Esophagus squamous epithelium (tissue), 5 donors: ENCODE results near the gene AHR. TPM values are rescaled to one million over a fixed set of nuclear protein-coding genes. Genes with fewer than 3 reads are reported as not detected.
"Not testable (repeated sequence)": the region's sequence is repeated elsewhere in the genome, so short reads cannot be mapped to it uniquely, and the experiment has no call there.

Source experiments
- DNase-seq: peaks from one replicate; lab custom pipeline; 2025; lab: John Stamatoyannopoulos, UW
- H3K27ac ChIP-seq, 4 donors: fragments of 200-600 bp; sonication (generic); one replicate each; pipeline ENCODE4 v1.5.1; 2016 to 2019; ENCODE audit warnings: mild to moderate bottlenecking in 1 of 4
- H3K27me3 ChIP-seq, 4 donors: fragments of 200-600 bp; sonication (generic); 1 replicate in 3 of 4; 2 replicates in 1 of 4; pipeline versions ENCODE4 v1.5.1 to v1.6.0; 2017 to 2021; ENCODE audit warnings: antibody characterized with exemption in 1 of 4
- H3K36me3 ChIP-seq, 3 donors: fragments of 200-600 bp; sonication (generic); one replicate each; pipeline ENCODE4 v1.5.1; 2016 to 2019
- H3K4me1 ChIP-seq, 3 donors: fragments of 200-600 bp; sonication (generic); one replicate each; pipeline ENCODE4 v1.5.1; 2017 to 2019
- H3K4me3 ChIP-seq, 4 donors: fragments of 200-600 bp; sonication (generic); 1 replicate in 3 of 4; 2 replicates in 1 of 4; pipeline ENCODE4 v1.5.1; 2016 to 2019; ENCODE audit warnings: mild to moderate bottlenecking in 2 of 4, moderate library complexity in 1 of 4
- H3K9me3 ChIP-seq, 3 donors: fragments of 200-600 bp; sonication (generic); one replicate each; pipeline ENCODE4 v1.5.1; 2016 to 2019
- POLR2A ChIP-seq, 4 donors: fragments of 450-650 bp; IDR thresholded peaks; one replicate each; pipeline ENCODE4 v1.6.1; 2017; ENCODE audit warnings: antibody characterized with exemption in 4 of 4, mild to moderate bottlenecking in 4 of 4, moderate library complexity in 3 of 4
- WGBS, 2 donors: methylation state at CpG; one replicate each; pipeline ENCODE4 v1.1.5; 2018; 5-methylcytosine and 5-hydroxymethylcytosine counted together
- intact Hi-C: fragments of 100-400 bp; cut with DNase I; formaldehyde crosslinking; loops from one replicate; pipeline ENCODE4 v1.15.0; 2022
- total RNA-seq, 4 donors: library from RNA; depleted of rRNA; stranded (reverse); fragments of >200 nt; gene quantifications; one replicate each; pipeline ENCODE4 v1.1.0, GENCODE V29; 2016
- TF ChIP-seq, protein P1 (sequence below), 6 experiments: fragments of 450-650 bp in 4 of 6; fragments of 200-600 bp in 2 of 6; sonication (generic) in 2 of 6; IDR thresholded peaks; one replicate each; pipeline ENCODE4 v1.5.1; 2016 to 2019; ENCODE audit warnings: antibody characterized with exemption in 6 of 6, mild to moderate bottlenecking in 4 of 6, moderate library complexity in 4 of 6
- donor health status: DM: yes; HTN: yes; CAD: no.

The AHR gene
- total RNA-seq, 4 donors from 2014 or later: 29.8 to 89.5 (median 57.5) TPM

DNA sequence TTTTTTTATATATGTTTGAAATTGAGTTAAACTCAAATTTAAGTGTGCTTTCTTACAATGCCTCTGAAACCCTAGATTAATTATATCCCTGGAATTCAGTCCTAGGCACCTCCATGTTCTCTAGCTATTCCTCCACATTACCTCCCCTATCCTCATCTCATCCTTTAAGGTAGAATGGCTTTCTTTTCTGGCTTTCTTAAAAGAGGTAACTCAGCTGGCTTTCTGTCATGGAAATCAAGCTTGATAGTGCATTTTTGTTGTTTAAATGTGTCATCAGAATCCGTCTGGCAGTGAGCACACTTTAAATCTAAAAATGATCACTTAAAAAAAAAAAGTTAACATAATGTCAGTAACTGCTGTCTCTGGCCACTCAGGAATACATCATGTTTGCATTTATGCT, 42.2 kb downstream of the AHR start:
- WGBS, 2 donors: 18 to 54% methylated on average over 1 of the region's 1 CpG
- H3K36me3 ChIP-seq: peaks cover 0 to 77% (median 6%) of the 10 kb centered on the region in 3 donors
- no peak for DNase-seq
- no peak overlapping the region for H3K27ac ChIP-seq
- H3K27me3 ChIP-seq: no peaks in the 10 kb centered on the region
- peaks cover 0 to 56% (median 9%) of the 10 kb centered on the region in 3 donors for H3K4me1 ChIP-seq
- TF ChIP-seq POLR2A (IDR thresholded peaks at IDR 0.05): no peak
- TF ChIP-seq, protein P1, sequence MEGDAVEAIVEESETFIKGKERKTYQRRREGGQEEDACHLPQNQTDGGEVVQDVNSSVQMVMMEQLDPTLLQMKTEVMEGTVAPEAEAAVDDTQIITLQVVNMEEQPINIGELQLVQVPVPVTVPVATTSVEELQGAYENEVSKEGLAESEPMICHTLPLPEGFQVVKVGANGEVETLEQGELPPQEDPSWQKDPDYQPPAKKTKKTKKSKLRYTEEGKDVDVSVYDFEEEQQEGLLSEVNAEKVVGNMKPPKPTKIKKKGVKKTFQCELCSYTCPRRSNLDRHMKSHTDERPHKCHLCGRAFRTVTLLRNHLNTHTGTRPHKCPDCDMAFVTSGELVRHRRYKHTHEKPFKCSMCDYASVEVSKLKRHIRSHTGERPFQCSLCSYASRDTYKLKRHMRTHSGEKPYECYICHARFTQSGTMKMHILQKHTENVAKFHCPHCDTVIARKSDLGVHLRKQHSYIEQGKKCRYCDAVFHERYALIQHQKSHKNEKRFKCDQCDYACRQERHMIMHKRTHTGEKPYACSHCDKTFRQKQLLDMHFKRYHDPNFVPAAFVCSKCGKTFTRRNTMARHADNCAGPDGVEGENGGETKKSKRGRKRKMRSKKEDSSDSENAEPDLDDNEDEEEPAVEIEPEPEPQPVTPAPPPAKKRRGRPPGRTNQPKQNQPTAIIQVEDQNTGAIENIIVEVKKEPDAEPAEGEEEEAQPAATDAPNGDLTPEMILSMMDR (IDR thresholded peaks at IDR 0.05): no peak
- intact Hi-C loops: no loop called here
- H3K4me3 ChIP-seq: no peak overlapping the region
- H3K9me3 ChIP-seq: no peaks in the 10 kb centered on the region

DNA sequence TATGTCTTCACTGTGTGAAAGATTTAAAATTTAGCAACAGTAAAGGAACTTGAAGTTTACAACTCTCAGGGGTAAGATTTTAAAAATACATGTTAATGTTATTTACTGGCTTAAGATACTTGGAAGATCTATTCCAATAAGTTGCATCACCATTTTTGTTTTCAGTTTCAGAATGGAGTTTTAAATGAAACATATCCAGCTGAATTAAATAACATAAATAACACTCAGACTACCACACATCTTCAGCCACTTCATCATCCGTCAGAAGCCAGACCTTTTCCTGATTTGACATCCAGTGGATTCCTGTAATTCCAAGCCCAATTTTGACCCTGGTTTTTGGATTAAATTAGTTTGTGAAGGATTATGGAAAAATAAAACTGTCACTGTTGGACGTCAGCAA, 44.3 kb downstream of the AHR start:
- DNase-seq: no peak
- Histone ChIP-seq H3K9me3 (no peaks in the 10 kb centered on the region), H3K4me3 (no peak overlapping the region), H3K36me3 (peaks cover 0 to 70% (median 6%) of the 10 kb centered on the region in 3 donors), H3K4me1 (peaks cover 0 to 49% (median 9%) of the 10 kb centered on the region in 3 donors), H3K27me3 (no peaks in the 10 kb centered on the region), H3K27ac (no peak overlapping the region)
- WGBS, 2 donors: 50 to 67% methylated on average over 2 of the region's 2 CpGs
- intact Hi-C loops: no loop called here
- TF ChIP-seq, protein P1 (IDR thresholded peaks at IDR 0.05): no peak
- TF ChIP-seq POLR2A (IDR thresholded peaks at IDR 0.05): no peak

DNA sequence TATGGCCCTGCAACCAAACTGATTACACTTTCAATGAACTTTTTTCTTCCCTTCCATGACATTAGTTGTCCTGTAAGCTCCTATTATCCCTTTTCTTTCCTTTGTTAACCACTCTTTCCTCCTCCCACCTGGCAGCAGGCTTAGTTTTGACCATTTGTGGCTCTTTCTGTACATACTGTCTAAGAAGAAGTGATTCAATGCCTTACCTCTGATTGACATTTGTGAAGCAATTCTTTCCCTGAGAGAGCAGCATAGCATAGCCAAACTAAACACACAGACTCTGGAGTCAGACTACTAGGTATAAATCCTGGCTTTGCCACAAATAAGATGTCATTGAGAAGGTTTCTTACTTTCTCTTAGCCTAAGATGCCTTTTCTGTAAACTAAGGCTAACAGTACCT, 48.9 kb downstream of the AHR start:
- no peak overlapping the region for H3K4me3 ChIP-seq
- peaks cover 0 to 16% (median 0%) of the 10 kb centered on the region in 3 donors for H3K4me1 ChIP-seq
- H3K27me3 ChIP-seq: no peaks in the 10 kb centered on the region
- peaks cover 0 to 8% (median 0%) of the 10 kb centered on the region in 3 donors for H3K9me3 ChIP-seq
- H3K27ac ChIP-seq: no peak overlapping the region
- H3K36me3 ChIP-seq: peaks cover 0 to 57% (median 0%) of the 10 kb centered on the region in 3 donors
- DNase-seq: no peak
- no peak for TF ChIP-seq POLR2A (IDR thresholded peaks at IDR 0.05)
- TF ChIP-seq, protein P1 (IDR thresholded peaks at IDR 0.05): no peak
- intact Hi-C loops: no loop called here

DNA sequence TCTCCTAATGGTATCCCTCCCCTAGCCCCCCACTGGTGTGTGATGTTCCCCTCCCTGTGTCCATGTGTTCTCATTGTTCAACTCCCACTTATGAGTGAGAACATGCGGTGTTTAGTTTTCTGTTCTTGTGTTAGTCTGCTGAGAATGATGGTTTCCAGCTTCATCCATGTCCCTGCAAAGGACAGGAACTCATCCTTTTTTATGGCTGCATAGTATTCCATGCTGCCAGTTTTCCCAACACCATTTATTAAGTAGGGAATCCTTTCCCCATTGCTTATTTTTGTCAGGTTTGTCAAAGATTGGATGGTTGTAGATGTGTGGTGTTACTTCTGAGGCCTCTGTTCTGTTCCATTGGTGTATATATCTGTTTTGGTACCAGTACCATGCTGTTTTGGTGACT, 50.5 kb downstream of the AHR start:
- H3K36me3 ChIP-seq: peaks cover 0 to 53% (median 0%) of the 10 kb centered on the region in 3 donors
- H3K4me1 ChIP-seq, H3K4me3 ChIP-seq, intact Hi-C loops, H3K27me3 ChIP-seq, H3K27ac ChIP-seq, DNase-seq, H3K9me3 ChIP-seq: not testable (repeated sequence)
- 100% methylated on average over 1 of the region's 1 CpG for WGBS, 2 donors

DNA sequence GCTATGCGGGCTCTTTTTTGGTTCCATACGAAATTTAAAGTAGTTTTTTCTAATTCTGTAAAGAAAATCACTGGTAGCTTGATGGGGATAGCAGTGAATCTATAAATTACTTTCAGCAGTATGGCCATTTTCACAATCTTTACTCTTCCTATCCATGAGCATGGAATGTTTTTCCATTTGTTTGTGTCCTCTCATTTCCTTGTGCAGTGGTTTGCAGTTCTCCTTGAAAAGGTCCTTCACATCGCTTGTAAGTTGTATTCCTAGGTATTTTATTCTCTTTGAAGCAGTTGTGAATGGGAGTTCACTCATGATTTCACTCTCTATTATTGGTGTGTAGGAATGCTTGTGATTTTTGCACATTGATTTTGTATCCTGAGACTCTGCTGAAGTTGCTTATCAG, 51.9 kb downstream of the AHR start:
- H3K27ac ChIP-seq, H3K4me3 ChIP-seq, DNase-seq, H3K9me3 ChIP-seq, H3K4me1 ChIP-seq, intact Hi-C loops, H3K27me3 ChIP-seq: not testable (repeated sequence)
- 95 to 100% methylated on average over 3 of the region's 3 CpGs for WGBS, 2 donors
- H3K36me3 ChIP-seq: peaks cover 0 to 41% (median 0%) of the 10 kb centered on the region in 3 donors

DNA sequence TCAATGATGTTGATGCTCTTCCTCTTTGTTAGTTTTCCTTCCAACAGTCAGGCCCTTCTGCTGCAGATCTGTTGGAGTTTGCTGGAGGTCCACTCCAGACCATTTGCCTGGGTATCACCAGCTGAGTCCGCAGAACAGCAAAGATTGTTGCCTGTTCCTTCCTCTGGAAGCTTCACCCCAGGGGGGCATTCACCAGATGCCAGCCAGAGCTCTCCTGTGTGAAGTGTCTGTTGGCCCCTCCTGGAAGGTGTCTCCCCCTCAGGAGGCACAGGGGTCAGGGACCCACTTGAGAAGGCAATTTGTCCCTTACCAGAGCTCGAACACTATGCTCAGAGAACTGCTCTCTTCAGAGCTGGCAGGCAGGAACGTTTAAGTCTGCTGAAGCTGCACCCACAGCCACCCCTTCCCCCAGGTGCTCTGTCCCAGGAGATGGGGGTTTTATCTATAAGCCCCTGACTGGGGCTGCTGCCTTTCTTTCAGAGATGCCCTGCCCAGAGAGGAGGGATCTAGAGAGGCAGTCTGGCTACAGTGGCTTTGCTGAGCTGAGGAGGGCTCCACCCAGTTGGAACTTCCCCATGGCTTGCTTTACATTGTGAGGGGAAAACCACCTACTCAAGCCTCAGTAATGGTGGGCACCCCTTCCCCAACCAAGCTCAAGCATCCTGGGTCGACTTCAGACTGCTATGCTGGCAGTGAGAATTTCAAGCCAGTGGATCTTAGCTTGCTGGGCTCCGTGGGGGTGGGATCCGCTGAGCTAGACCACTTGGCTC, 55.4 kb downstream of the AHR start:
- Histone ChIP-seq H3K36me3 (peaks cover 0 to 25% (median 0%) of the 10 kb centered on the region in 3 donors), H3K9me3 (peaks cover 0 to 11% (median 0%) of the 10 kb centered on the region in 3 donors)
- H3K27me3 ChIP-seq, intact Hi-C loops, DNase-seq, H3K4me1 ChIP-seq, H3K27ac ChIP-seq, H3K4me3 ChIP-seq: not testable (repeated sequence)
- 80 to 100% methylated on average over 1 of the region's 6 CpGs for WGBS, 2 donors
